ENCODE results near the gene DYNC2LI1.

DNA sequence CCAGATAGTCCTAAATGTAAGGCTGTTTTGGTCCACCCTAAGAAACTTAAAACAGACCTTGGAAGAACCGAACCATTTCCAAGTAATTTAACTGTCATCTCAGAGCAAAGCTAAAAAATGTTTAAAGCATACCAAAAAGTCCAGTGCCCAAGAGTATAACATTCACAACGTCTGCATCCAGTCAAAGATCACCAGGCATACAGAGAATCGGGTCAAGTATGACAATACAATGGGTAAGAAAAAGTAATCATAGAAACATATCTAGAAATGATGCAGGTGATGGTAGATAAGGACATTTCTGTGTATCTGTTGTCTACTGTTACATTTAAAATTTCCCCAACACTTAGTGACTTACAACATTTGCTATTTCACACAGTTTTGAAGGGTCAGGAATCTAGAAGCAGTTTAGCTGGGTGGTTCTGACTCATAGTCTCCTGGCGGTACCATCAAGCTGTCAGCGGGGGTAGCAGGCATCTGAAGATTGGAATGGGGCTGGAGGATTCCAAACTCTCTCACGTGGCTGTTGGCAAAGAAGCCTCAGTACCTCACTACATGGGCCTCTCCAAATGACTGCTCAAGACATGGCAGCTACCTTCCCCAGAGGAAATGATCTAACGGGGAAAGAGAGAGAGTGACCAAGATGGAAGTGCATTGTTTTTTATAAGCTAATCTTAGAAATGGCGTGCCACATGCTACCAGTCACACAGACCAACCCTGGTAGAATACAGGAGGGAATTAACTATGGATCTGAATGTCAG, 36.6 kb upstream of the DYNC2LI1 start:
- TF ChIP-seq, protein P1, sequence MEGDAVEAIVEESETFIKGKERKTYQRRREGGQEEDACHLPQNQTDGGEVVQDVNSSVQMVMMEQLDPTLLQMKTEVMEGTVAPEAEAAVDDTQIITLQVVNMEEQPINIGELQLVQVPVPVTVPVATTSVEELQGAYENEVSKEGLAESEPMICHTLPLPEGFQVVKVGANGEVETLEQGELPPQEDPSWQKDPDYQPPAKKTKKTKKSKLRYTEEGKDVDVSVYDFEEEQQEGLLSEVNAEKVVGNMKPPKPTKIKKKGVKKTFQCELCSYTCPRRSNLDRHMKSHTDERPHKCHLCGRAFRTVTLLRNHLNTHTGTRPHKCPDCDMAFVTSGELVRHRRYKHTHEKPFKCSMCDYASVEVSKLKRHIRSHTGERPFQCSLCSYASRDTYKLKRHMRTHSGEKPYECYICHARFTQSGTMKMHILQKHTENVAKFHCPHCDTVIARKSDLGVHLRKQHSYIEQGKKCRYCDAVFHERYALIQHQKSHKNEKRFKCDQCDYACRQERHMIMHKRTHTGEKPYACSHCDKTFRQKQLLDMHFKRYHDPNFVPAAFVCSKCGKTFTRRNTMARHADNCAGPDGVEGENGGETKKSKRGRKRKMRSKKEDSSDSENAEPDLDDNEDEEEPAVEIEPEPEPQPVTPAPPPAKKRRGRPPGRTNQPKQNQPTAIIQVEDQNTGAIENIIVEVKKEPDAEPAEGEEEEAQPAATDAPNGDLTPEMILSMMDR (IDR thresholded peaks at IDR 0.05) = no peak
- TF ChIP-seq POLR2A (IDR thresholded peaks at IDR 0.05) (no peak), EP300 (IDR thresholded peaks at IDR 0.05) (no peak)

All from tibial nerve (tissue), 4 donors.